SK-N-SH (cell line): ENCODE data around the gene CBFA2T2. TPM values are rescaled to one million over a fixed set of nuclear protein-coding genes. Genes with fewer than 3 reads are reported as not detected.
A peak's percentile ranks its signal among the peaks of the same experiment; 100 is the strongest.

Experiments
- CTCF ChIA-PET: fragments of 300-600, 350-600 bp; formaldehyde crosslinking; extraction: SDS; loops from one replicate; lab custom pipeline; 2021; lab: Yijun Ruan, JAX
- POLR2A ChIA-PET: fragments of 350-600 bp; sonication (Branson Sonifier 250); formaldehyde crosslinking; extraction: SDS; loops from one replicate; lab custom pipeline; 2020; ENCODE audit warnings: antibody characterized with exemption, inconsistent platforms; lab: Yijun Ruan, JAX
- DNase-seq: peaks from one replicate; pipeline ENCODE4 v3.0.0; 2012
- H2AFZ ChIP-seq: fragments of 200-600 bp; sonication (generic); 2 replicates; pipeline ENCODE4 v1.8.1; 2016; ENCODE audit warnings: antibody characterized with exemption, mild to moderate bottlenecking, low read depth
- H3F3A ChIP-seq: fragments of 200-600 bp; sonication (generic); replicated peaks from 2 replicates; pipeline ENCODE3; 2016; ENCODE audit warnings: antibody characterized with exemption, mild to moderate bottlenecking; ENCODE audit not compliant: insufficient read depth
- H3K27ac ChIP-seq, 2 experiments: fragments of 200-500 bp in 1 of 2; fragments of 200-600 bp in 1 of 2; sonication (Bioruptor generic) in 1 of 2; sonication (generic), shearing (Covaris generic) in 1 of 2; 2 replicates each; pipeline versions ENCODE4 v1.5.1 to v1.6.1; 2014 to 2016; ENCODE audit warnings: low read depth in 2 of 2, inconsistent platforms in 1 of 2, low read length in 1 of 2, mild to moderate bottlenecking in 1 of 2, mixed read lengths in 1 of 2
- H3K27me3 ChIP-seq: fragments of 200-600 bp; sonication (generic), shearing (Covaris generic); 2 replicates; pipeline ENCODE4 v1.6.1; 2016; ENCODE audit warnings: mixed run types; ENCODE audit not compliant: insufficient read depth
- H3K36me3 ChIP-seq, 2 experiments: fragments of 200-500 bp in 1 of 2; fragments of 200-600 bp in 1 of 2; sonication (Bioruptor generic) in 1 of 2; sonication (generic) in 1 of 2; replicated peaks in 1 of 2; 2 replicates each; pipeline versions ENCODE3 to v1.5.1; 2014 to 2016; ENCODE audit warnings: low read length in 1 of 2, mild to moderate bottlenecking in 1 of 2; ENCODE audit not compliant: insufficient read depth in 2 of 2, control insufficient read depth in 1 of 2
- H3K4me1 ChIP-seq, 2 experiments: fragments of 200-500 bp in 1 of 2; fragments of 200-600 bp in 1 of 2; sonication (Bioruptor generic) in 1 of 2; sonication (generic), shearing (Covaris generic) in 1 of 2; 2 replicates each; pipeline versions ENCODE4 v1.5.1 to v1.6.1; 2014 to 2016; ENCODE audit warnings: low read depth in 1 of 2, low read length in 1 of 2, mixed run types in 1 of 2; ENCODE audit not compliant: insufficient read depth in 2 of 2, control insufficient read depth in 1 of 2
- H3K4me2 ChIP-seq: fragments of 200-600 bp; sonication (generic), shearing (Covaris generic); 2 replicates; pipeline ENCODE4 v1.6.1; 2017; ENCODE audit warnings: mixed run types
- H3K4me3 ChIP-seq, 2 experiments: fragments of 200-500 bp in 1 of 2; fragments of 200-600 bp in 1 of 2; sonication (Bioruptor generic) in 1 of 2; sonication (generic), shearing (Covaris generic) in 1 of 2; 2 replicates each; pipeline versions ENCODE4 v1.5.1 to v1.8.1; 2014 to 2016; ENCODE audit warnings: low read depth in 2 of 2, inconsistent platforms in 1 of 2, low read length in 1 of 2, mild to moderate bottlenecking in 1 of 2, mixed read lengths in 1 of 2, moderate library complexity in 1 of 2
- H3K79me2 ChIP-seq: fragments of 200-600 bp; sonication (generic); 2 replicates; pipeline ENCODE4 v1.8.1; 2017; ENCODE audit warnings: mild to moderate bottlenecking; ENCODE audit not compliant: insufficient read depth
- H3K9ac ChIP-seq: fragments of 200-600 bp; sonication (generic); 2 replicates; pipeline ENCODE4 v1.6.1; 2017; ENCODE audit warnings: mixed run types
- H3K9me2 ChIP-seq: fragments of 200-600 bp; sonication (generic); 2 replicates; pipeline ENCODE4 v1.6.1; 2017; ENCODE audit warnings: mixed run types
- H3K9me3 ChIP-seq: fragments of 200-600 bp; sonication (generic); 2 replicates; pipeline ENCODE4 v1.6.1; 2017; ENCODE audit warnings: mixed run types, mild to moderate bottlenecking, moderate library complexity
- H4K20me1 ChIP-seq: fragments of 200-600 bp; sonication (generic); 2 replicates; pipeline ENCODE4 v1.6.1; 2017; ENCODE audit warnings: mild to moderate bottlenecking, mixed run types; ENCODE audit not compliant: insufficient read depth
- ELF1 ChIP-seq: IDR thresholded peaks from 2 replicates; pipeline ENCODE4 v1.4.0; 2012
- EP300 ChIP-seq, 2 experiments: IDR thresholded peaks; 2 replicates each; pipeline versions ENCODE4 v1.4.0 to v1.6.1; 2012; ENCODE audit warnings: borderline replicate concordance in 1 of 2, low read depth in 1 of 2, low read length in 1 of 2
- FOSL2 ChIP-seq: IDR thresholded peaks from 2 replicates; pipeline ENCODE4 v1.4.0; 2012; ENCODE audit warnings: low read depth, mild to moderate bottlenecking, moderate library complexity, borderline replicate concordance
- GABPA ChIP-seq: IDR thresholded peaks from 2 replicates; pipeline ENCODE4 v1.4.0; 2012; ENCODE audit warnings: low read depth, mild to moderate bottlenecking
- GATA2 ChIP-seq: sonication (generic); formaldehyde crosslinking; IDR thresholded peaks from 2 replicates; pipeline ENCODE4 v1.5.0; 2020; ENCODE audit warnings: mild to moderate bottlenecking, missing genetic modification reagents
- MEF2A ChIP-seq: IDR thresholded peaks from 2 replicates; pipeline ENCODE4 v1.4.0; 2012; ENCODE audit warnings: low read depth, borderline replicate concordance
- MXI1 ChIP-seq: IDR thresholded peaks from 2 replicates; pipeline ENCODE4 v1.6.1; 2012; ENCODE audit warnings: mild to moderate bottlenecking, low read depth, low read length, improper control_type of control experiment
- POLR2AphosphoS5 ChIP-seq: IDR thresholded peaks from 2 replicates; pipeline ENCODE4 v1.6.1; 2012; ENCODE audit warnings: low read depth, low read length
- RAD21 ChIP-seq: IDR thresholded peaks from 2 replicates; pipeline ENCODE4 v1.6.1; 2012; ENCODE audit warnings: mild to moderate bottlenecking, low read length
- SMC3 ChIP-seq: IDR thresholded peaks from 2 replicates; pipeline ENCODE4 v1.6.1; 2012; ENCODE audit warnings: low read depth, low read length, improper control_type of control experiment
- TCF12 ChIP-seq: IDR thresholded peaks from 2 replicates; pipeline ENCODE4 v1.4.0; 2012
- WGBS: methylation state at CpG from one replicate; pipeline ENCODE4 v1.1.6; 2017; ENCODE audit warnings: low lambda C conversion rate; 5-methylcytosine and 5-hydroxymethylcytosine counted together
- polyA plus RNA-seq, 3 experiments: library from polyadenylated mRNA; depleted of rRNA; stranded (reverse); fragments of >200 nt; gene quantifications; 2 replicates each; pipeline ENCODE4 v1.2.3, GENCODE V29; 2012
- TF ChIP-seq, protein P1 (sequence below): fragments of 200-600 bp; sonication (generic); IDR thresholded peaks from 2 replicates; pipeline ENCODE4 v1.6.1; 2017; ENCODE audit warnings: antibody characterized with exemption, mild to moderate bottlenecking, moderate library complexity
- TF ChIP-seq, protein P2 (sequence below): IDR thresholded peaks from 2 replicates; pipeline ENCODE4 v1.4.0; 2012; ENCODE audit warnings: low read depth, borderline replicate concordance
- TF ChIP-seq, protein P3 (sequence below): IDR thresholded peaks from 2 replicates; pipeline ENCODE4 v1.4.0; 2012; ENCODE audit warnings: low read depth
- TF ChIP-seq, protein P4 (sequence below): IDR thresholded peaks from 2 replicates; pipeline ENCODE4 v1.4.0; 2012; ENCODE audit warnings: low read depth, borderline replicate concordance

CBFA2T2 gene
- polyA plus RNA-seq, 1 of the 3 experiments (the other 2 are of a cell fraction), result 11.0 TPM

DNA sequence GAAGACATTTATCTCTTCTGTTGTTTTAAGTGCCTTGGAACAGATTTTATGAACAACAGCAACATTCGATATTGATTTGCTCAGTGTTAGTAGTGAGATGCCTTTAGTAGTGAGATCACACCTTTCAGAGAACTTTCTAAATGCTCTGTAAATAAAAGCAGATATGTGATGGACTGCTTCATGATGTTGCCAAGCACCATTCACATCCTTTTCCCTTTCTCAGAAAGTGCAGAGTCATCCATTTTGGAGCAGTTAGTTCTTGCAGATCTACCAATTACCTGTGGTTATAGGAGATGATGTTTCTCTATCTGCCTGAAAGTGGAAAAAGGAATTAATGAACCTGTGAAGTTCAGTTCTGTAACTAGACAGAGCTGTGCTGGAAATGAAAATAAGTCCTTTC is 27.0 kb downstream of the CBFA2T2 start:
- no peaks in the 10 kb centered on the region for H3K9me3 ChIP-seq
- no peak overlapping the region for H2AFZ ChIP-seq
- H3K4me1 ChIP-seq, result peaks cover 0 to 14% of the 10 kb centered on the region in 2 experiments; a peak in 1 of 4 replicates
- H3K4me2 ChIP-seq, result no peak overlapping the region
- 36% methylated on average over 1 of the region's 1 CpG for WGBS
- peaks cover 5% of the 10 kb centered on the region for H4K20me1 ChIP-seq
- peaks cover 73% of the 10 kb centered on the region for H3K79me2 ChIP-seq
- H3K9ac ChIP-seq, result no peak overlapping the region
- peaks cover 5% of the 10 kb centered on the region for H3F3A ChIP-seq
- H3K9me2 ChIP-seq, result no peaks in the 10 kb centered on the region
- DNase-seq, result no peak
- CTCF ChIA-PET, result interaction anchor here (0.8 to 1.0 kb wide), 3 partner anchors 8 to 79 kb away, joined by 3 to 5 read pairs (median 3); no protein-coding TSS in a partner anchor
- no peaks in the 10 kb centered on the region for H3K36me3 ChIP-seq
- TF ChIP-seq GABPA (no peak), GATA2 (CRISPR knock-in tag) (no peak), POLR2AphosphoS5 (no peak), MXI1 (no peak), FOSL2 (no peak), TCF12 (no peak), MEF2A (no peak), RAD21 (no peak), EP300 (IDR thresholded peaks at IDR 0.05; ENCODE audit: borderline replicate concordance in 1 of 2, low read depth in 1 of 2, low read length in 1 of 2) (no peak), ELF1 (no peak), SMC3 (no peak)
- TF ChIP-seq, protein P1, sequence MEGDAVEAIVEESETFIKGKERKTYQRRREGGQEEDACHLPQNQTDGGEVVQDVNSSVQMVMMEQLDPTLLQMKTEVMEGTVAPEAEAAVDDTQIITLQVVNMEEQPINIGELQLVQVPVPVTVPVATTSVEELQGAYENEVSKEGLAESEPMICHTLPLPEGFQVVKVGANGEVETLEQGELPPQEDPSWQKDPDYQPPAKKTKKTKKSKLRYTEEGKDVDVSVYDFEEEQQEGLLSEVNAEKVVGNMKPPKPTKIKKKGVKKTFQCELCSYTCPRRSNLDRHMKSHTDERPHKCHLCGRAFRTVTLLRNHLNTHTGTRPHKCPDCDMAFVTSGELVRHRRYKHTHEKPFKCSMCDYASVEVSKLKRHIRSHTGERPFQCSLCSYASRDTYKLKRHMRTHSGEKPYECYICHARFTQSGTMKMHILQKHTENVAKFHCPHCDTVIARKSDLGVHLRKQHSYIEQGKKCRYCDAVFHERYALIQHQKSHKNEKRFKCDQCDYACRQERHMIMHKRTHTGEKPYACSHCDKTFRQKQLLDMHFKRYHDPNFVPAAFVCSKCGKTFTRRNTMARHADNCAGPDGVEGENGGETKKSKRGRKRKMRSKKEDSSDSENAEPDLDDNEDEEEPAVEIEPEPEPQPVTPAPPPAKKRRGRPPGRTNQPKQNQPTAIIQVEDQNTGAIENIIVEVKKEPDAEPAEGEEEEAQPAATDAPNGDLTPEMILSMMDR, result no peak
- TF ChIP-seq, protein P2, sequence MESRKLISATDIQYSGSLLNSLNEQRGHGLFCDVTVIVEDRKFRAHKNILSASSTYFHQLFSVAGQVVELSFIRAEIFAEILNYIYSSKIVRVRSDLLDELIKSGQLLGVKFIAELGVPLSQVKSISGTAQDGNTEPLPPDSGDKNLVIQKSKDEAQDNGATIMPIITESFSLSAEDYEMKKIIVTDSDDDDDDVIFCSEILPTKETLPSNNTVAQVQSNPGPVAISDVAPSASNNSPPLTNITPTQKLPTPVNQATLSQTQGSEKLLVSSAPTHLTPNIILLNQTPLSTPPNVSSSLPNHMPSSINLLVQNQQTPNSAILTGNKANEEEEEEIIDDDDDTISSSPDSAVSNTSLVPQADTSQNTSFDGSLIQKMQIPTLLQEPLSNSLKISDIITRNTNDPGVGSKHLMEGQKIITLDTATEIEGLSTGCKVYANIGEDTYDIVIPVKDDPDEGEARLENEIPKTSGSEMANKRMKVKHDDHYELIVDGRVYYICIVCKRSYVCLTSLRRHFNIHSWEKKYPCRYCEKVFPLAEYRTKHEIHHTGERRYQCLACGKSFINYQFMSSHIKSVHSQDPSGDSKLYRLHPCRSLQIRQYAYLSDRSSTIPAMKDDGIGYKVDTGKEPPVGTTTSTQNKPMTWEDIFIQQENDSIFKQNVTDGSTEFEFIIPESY, result no peak
- TF ChIP-seq, protein P3, sequence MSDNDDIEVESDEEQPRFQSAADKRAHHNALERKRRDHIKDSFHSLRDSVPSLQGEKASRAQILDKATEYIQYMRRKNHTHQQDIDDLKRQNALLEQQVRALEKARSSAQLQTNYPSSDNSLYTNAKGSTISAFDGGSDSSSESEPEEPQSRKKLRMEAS, result no peak
- TF ChIP-seq, protein P4, sequence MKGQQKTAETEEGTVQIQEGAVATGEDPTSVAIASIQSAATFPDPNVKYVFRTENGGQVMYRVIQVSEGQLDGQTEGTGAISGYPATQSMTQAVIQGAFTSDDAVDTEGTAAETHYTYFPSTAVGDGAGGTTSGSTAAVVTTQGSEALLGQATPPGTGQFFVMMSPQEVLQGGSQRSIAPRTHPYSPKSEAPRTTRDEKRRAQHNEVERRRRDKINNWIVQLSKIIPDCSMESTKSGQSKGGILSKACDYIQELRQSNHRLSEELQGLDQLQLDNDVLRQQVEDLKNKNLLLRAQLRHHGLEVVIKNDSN, result no peak
- TF ChIP-seq, all 33 proteins: peak for 0
- POLR2A ChIA-PET, result no interaction called here
- Histone ChIP-seq H3K27me3 (no peaks in the 10 kb centered on the region), H3K27ac (peak overlapping the region; percentile 18 to 20; a peak in 2 of 4 replicates), H3K4me3 (no peak overlapping the region)
